ENCODE results near the gene NDUFV2. TPM values are rescaled to one million over a fixed set of nuclear protein-coding genes. Genes with fewer than 3 reads are reported as not detected.
A peak's percentile ranks its signal among the peaks of the same experiment; 100 is the strongest.

NDUFV2 gene
- total RNA-seq, 1 donor: 355 TPM

DNA sequence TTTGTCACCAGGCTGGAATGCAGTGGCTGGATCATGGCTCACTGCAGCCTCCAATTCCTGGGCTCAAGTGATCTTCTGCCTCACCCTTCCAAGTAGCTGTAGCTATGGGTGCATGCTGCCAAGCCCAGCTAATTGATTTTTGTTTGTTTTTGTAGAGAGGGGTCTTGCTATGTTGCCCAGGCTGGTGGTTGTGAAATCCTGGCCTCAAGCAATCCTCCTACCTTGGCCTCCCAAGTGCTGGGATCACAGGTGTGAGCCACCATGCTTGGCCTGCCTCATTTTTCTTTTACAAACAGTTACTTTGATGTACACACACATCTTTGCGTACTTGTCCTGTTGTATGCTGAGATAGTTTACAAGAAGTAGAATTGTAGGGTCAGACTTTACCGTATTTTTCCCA lies 21.0 kb downstream of the NDUFV2 start:
- Histone ChIP-seq H3K9me3 (ENCODE audit: low read depth, low read length) (no peaks in the 10 kb centered on the region), H3K4me3 (ENCODE audit: low read length) (no peak overlapping the region), H3K27me3 (ENCODE audit: insufficient read depth, low read length) (no peaks in the 10 kb centered on the region), H3K4me1 (ENCODE audit: insufficient read depth, low read length) (peaks cover 17% of the 10 kb centered on the region)

GRCh38 chr18:9124824-9125223 lies 22.3 kb downstream of the NDUFV2 start:
- H3K4me1 ChIP-seq (ENCODE audit: insufficient read depth, low read length): peaks cover 9% of the 10 kb centered on the region
- no peak overlapping the region for H3K4me3 ChIP-seq (ENCODE audit: low read length)
- no peaks in the 10 kb centered on the region for H3K27me3 ChIP-seq (ENCODE audit: insufficient read depth, low read length)
- H3K9me3 ChIP-seq (ENCODE audit: low read depth, low read length): no peaks in the 10 kb centered on the region

DNA sequence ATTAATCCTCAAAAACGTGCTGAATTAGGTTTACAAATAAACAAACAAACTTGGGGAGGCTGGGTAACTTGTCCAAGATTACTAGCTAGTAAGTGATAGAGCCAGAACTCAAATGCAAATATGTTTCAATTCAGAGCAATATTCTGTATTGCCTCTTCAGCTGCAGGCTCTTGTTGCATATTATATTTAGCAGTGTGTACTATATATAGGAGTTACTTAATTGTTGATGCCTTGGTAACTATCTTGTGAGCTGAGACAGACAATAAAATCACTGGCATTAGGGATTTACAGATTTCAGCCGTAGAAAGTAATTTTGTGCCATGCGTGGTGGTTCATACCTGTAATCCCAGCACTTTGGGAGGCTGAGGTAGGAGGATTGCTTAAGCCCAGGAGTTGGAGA lies 23.8 kb downstream of the NDUFV2 start:
- no peaks in the 10 kb centered on the region for H3K9me3 ChIP-seq (ENCODE audit: low read depth, low read length)
- no peak overlapping the region for H3K4me3 ChIP-seq (ENCODE audit: low read length)
- H3K4me1 ChIP-seq (ENCODE audit: insufficient read depth, low read length): peaks cover 3% of the 10 kb centered on the region
- H3K27me3 ChIP-seq (ENCODE audit: insufficient read depth, low read length): no peaks in the 10 kb centered on the region

GRCh38 chr18:9130195-9130594 lies 27.7 kb downstream of the NDUFV2 start:
- H3K4me1 ChIP-seq (ENCODE audit: insufficient read depth, low read length): peaks cover 12% of the 10 kb centered on the region
- no peak overlapping the region for H3K4me3 ChIP-seq (ENCODE audit: low read length)
- no peaks in the 10 kb centered on the region for H3K27me3 ChIP-seq (ENCODE audit: insufficient read depth, low read length)
- H3K9me3 ChIP-seq (ENCODE audit: low read depth, low read length): no peaks in the 10 kb centered on the region

- no peak overlapping the region for H3K4me3 ChIP-seq (ENCODE audit: low read length)
- H3K4me1 ChIP-seq (ENCODE audit: insufficient read depth, low read length): peaks cover 16% of the 10 kb centered on the region
- no peaks in the 10 kb centered on the region for H3K27me3 ChIP-seq (ENCODE audit: insufficient read depth, low read length)
- H3K9me3 ChIP-seq (ENCODE audit: low read depth, low read length): no peaks in the 10 kb centered on the region
Observed at GRCh38 chr18:9130806-9131205, 28.3 kb downstream of the NDUFV2 start.

- no peaks in the 10 kb centered on the region for H3K9me3 ChIP-seq (ENCODE audit: low read depth, low read length)
- no peak overlapping the region for H3K4me3 ChIP-seq (ENCODE audit: low read length)
- no peaks in the 10 kb centered on the region for H3K27me3 ChIP-seq (ENCODE audit: insufficient read depth, low read length)
- H3K4me1 ChIP-seq (ENCODE audit: insufficient read depth, low read length): peaks cover 17% of the 10 kb centered on the region
Observed at GRCh38 chr18:9132628-9133027, 30.1 kb downstream of the NDUFV2 start.

- Histone ChIP-seq H3K4me3 (ENCODE audit: low read length) (no peak overlapping the region), H3K4me1 (ENCODE audit: insufficient read depth, low read length) (peaks cover 23% of the 10 kb centered on the region), H3K27me3 (ENCODE audit: insufficient read depth, low read length) (no peaks in the 10 kb centered on the region), H3K9me3 (ENCODE audit: low read depth, low read length) (no peaks in the 10 kb centered on the region)
Observed at GRCh38 chr18:9133225-9133624, 30.7 kb downstream of the NDUFV2 start.

- H3K9me3 ChIP-seq (ENCODE audit: low read depth, low read length): no peaks in the 10 kb centered on the region
- peaks cover 38% of the 10 kb centered on the region for H3K4me1 ChIP-seq (ENCODE audit: insufficient read depth, low read length)
- peak overlapping the region; percentile 70 for H3K4me3 ChIP-seq (ENCODE audit: low read length)
- no peaks in the 10 kb centered on the region for H3K27me3 ChIP-seq (ENCODE audit: insufficient read depth, low read length)
Observed at GRCh38 chr18:9135081-9135911, 32.8 kb downstream of the NDUFV2 start.

DNA sequence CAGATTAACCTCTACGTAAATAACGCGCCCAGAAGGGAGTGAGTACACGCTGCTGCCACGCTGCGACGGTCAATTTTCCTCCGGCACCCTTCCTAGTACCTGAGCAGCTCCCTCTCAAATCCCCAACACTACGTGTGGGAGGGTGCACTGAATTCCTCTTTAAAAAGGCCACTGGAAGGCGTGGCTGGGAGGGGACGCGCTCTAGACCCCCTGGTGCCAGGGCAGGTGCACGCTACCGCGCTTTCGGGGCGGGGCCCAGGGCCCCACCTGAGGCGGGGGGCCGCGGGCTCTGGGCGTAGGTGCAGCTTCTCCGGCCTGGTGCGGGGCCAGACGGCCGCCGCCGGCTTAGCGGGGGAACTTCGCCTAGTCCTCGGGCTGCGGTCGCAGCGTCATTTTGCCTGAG lies 33.4 kb downstream of the NDUFV2 start:
- peak overlapping the region; percentile 70 for H3K4me3 ChIP-seq (ENCODE audit: low read length)
- no peaks in the 10 kb centered on the region for H3K9me3 ChIP-seq (ENCODE audit: low read depth, low read length)
- H3K27me3 ChIP-seq (ENCODE audit: insufficient read depth, low read length): no peaks in the 10 kb centered on the region
- H3K4me1 ChIP-seq (ENCODE audit: insufficient read depth, low read length): peaks cover 39% of the 10 kb centered on the region

DNA sequence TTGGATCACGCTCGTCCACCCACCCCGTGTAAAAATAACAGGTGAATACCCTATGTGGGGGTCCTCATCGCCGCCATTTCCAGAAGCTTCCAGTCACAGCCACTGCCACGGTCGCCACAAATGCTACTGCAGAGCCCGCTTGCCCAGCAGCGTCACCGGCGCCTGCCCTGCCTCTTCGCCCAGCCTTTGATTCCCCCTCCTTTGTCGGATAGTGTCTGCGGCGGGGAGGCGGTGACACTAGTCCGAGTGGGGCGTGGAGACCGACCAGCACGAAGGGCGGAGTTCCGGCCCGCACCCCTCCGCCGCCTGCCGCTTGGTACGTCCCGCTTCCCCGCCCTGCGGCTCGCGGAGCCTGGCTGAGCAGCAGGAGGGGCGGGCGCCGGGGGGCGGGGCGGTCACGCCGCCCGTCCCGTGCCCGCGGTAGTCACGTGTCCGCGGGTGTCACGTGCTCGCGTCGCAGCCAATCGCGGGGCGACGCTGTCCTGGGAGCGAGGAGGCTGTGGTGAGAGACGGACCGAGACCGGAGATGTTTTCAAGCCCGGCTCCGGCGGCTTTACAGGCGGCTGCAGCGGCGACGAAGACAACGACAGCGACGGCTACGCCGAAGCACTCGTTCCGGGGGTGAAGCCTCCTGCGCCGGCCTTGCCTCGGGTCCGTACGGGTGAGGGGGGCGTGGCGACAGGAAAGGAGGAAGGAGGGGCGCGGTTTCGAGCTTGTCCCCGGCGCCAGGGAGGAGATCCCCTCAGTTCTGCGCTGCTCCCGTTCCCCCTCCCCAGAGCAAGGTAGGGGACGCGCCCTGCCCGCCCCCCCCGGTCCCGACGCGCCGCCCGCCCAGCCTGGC lies 34.0 kb downstream of the NDUFV2 start, which contains the start of gene ANKRD12:
ANKRD12 (plus strand) TSS at position 467 of the 841 bp plus-strand sequence. CDS start 45,652 bp downstream, outside the sequence.
- Histone ChIP-seq H3K27me3 (ENCODE audit: insufficient read depth, low read length) (no peaks in the 10 kb centered on the region), H3K9me3 (ENCODE audit: low read depth, low read length) (no peaks in the 10 kb centered on the region), H3K4me3 (ENCODE audit: low read length) (peak within 1 kb of the TSS; percentile 70), H3K4me1 (ENCODE audit: insufficient read depth, low read length) (peaks cover 44% of the 10 kb centered on the region)

GRCh38 chr18:9137168-9138066 lies 34.9 kb downstream of the NDUFV2 start:
- peak overlapping the region; percentile 70 for H3K4me3 ChIP-seq (ENCODE audit: low read length)
- no peaks in the 10 kb centered on the region for H3K27me3 ChIP-seq (ENCODE audit: insufficient read depth, low read length)
- H3K4me1 ChIP-seq (ENCODE audit: insufficient read depth, low read length): peaks cover 52% of the 10 kb centered on the region
- no peaks in the 10 kb centered on the region for H3K9me3 ChIP-seq (ENCODE audit: low read depth, low read length)

DNA sequence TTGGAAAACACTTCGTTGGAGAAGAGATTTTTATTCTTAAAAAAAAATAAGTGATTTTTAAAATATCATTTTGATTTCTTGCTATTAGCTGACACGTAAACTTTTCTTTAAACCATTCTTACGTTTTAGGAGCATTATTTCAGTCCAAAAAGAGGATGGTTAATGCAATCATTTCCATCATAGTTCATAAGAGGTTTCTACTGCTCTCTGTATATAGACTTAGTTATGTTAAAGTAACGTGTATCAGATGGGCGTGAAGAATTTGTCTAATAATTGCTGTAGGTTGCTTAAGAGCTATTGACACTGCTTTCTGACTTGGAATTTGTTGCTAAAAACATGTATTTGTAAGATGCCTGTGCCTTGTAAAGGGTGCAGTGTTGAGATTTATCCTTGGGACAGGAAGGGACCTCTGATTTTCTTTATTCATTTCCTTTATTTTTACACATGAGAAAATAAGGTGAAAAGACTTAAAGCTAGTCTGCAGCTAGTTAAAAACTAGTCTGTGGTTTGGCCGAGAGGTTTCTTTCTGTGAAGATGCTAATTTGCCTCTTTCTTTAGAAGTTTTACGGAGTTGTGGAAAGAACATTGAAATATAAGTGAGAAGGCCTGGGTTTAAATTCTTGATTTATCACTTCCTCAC lies 37.0 kb downstream of the NDUFV2 start:
- Histone ChIP-seq H3K27me3 (ENCODE audit: insufficient read depth, low read length) (no peaks in the 10 kb centered on the region), H3K4me1 (ENCODE audit: insufficient read depth, low read length) (peaks cover 59% of the 10 kb centered on the region), H3K9me3 (ENCODE audit: low read depth, low read length) (no peaks in the 10 kb centered on the region), H3K4me3 (ENCODE audit: low read length) (no peak overlapping the region)

GRCh38 chr18:9140381-9140780 lies 37.9 kb downstream of the NDUFV2 start:
- Histone ChIP-seq H3K9me3 (ENCODE audit: low read depth, low read length) (no peaks in the 10 kb centered on the region), H3K27me3 (ENCODE audit: insufficient read depth, low read length) (no peaks in the 10 kb centered on the region), H3K4me1 (ENCODE audit: insufficient read depth, low read length) (peaks cover 59% of the 10 kb centered on the region), H3K4me3 (ENCODE audit: low read length) (no peak overlapping the region)

DNA sequence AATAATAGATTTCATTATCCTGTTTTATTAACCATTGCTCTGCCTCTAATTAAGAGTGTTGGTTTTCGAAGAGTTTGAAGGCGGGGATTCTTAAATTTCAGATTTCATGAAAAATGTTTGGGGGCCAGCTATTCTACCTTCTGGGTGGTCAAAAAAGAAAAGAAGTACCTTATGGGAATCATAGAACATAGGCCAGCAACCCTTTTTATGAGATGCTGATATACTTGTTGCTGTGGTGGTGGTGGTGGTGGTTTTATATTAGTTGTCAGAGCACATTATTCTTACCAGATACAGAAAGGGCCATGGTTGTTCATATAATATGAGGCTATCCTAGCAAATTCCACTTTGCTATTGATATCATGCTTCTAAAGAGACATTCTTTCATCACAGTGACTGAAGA lies 38.5 kb downstream of the NDUFV2 start:
- Histone ChIP-seq H3K9me3 (ENCODE audit: low read depth, low read length) (no peaks in the 10 kb centered on the region), H3K27me3 (ENCODE audit: insufficient read depth, low read length) (no peaks in the 10 kb centered on the region), H3K4me1 (ENCODE audit: insufficient read depth, low read length) (peaks cover 57% of the 10 kb centered on the region), H3K4me3 (ENCODE audit: low read length) (no peak overlapping the region)

Measured in mononuclear cell (primary cell).